GM12878 (cell line): ENCODE measurements around the gene SHC4. TPM values are rescaled to one million over a fixed set of nuclear protein-coding genes. Genes with fewer than 3 reads are reported as not detected.

Source experiments
- BCL3 ChIP-seq: IDR thresholded peaks from 2 replicates; pipeline ENCODE4 v1.6.1; 2011; ENCODE audit warnings: borderline replicate concordance, low read depth, mild to moderate bottlenecking, moderate library complexity, low read length; ENCODE audit not compliant: insufficient read depth, poor library complexity, severe bottlenecking
- GABPA ChIP-seq: IDR thresholded peaks from 2 replicates; pipeline ENCODE4 v1.6.1; 2014; ENCODE audit warnings: antibody characterized with exemption, low read depth, mild to moderate bottlenecking, inconsistent platforms
- IRF3 ChIP-seq: fragments of 450-650 bp; IDR thresholded peaks from 2 replicates; pipeline ENCODE4 v1.6.1; 2014; ENCODE audit warnings: mild to moderate bottlenecking
- NBN ChIP-seq: fragments of 450-650 bp; IDR thresholded peaks from 2 replicates; pipeline ENCODE4 v1.6.1; 2016
- NFXL1 ChIP-seq: fragments of 450-650 bp; IDR thresholded peaks from 2 replicates; pipeline ENCODE4 v1.6.1; 2017; ENCODE audit warnings: antibody characterized with exemption, mild to moderate bottlenecking, borderline replicate concordance
- NFYB ChIP-seq: IDR thresholded peaks from 2 replicates; pipeline ENCODE4 v1.6.1; 2011; ENCODE audit warnings: low read depth, mild to moderate bottlenecking, low read length, improper control_type of control experiment, moderate library complexity; ENCODE audit not compliant: insufficient read depth
- RCOR1 ChIP-seq: conservative IDR thresholded peaks from 2 replicates; pipeline ENCODE4 v1.6.1; 2012; ENCODE audit warnings: low read depth, low read length, improper control_type of control experiment
- SUZ12 ChIP-seq: fragments of 200-600 bp; sonication (generic); IDR thresholded peaks from one replicate; pipeline ENCODE4 v1.6.1; 2018; ENCODE audit warnings: antibody characterized with exemption, mild to moderate bottlenecking; ENCODE audit not compliant: unreplicated experiment
- TBL1XR1 ChIP-seq: IDR thresholded peaks from 2 replicates; pipeline ENCODE4 v1.6.1; 2012; ENCODE audit warnings: low read depth, low read length, improper control_type of control experiment
- ZNF384 ChIP-seq: IDR thresholded peaks from 2 replicates; pipeline ENCODE4 v1.6.1; 2012; ENCODE audit warnings: low read depth, mild to moderate bottlenecking, low read length, improper control_type of control experiment, borderline replicate concordance
- polyA plus RNA-seq, 11 experiments: library from polyadenylated mRNA; depleted of rRNA in 4 of 11; unstranded in 6 of 11; stranded (reverse) in 5 of 11; fragments of >200 nt; fragmentation: Nextera tagmentation in 4 of 11; fragmentation: Illumina TruSeq in 1 of 11; extraction: Ambion mirVana in 4 of 11; extraction: Trizol in 1 of 11; gene quantifications; 1 replicate in 1 of 11; 2 replicates in 10 of 11; pipeline versions ENCODE4 v1.2.1 to v1.2.3, GENCODE V29; 2011 to 2016; ENCODE audit warnings: inconsistent platforms in 2 of 11, missing spikeins in 2 of 11, low read depth in 1 of 11
- total RNA-seq, 4 experiments: library from RNA; depleted of rRNA in 3 of 4; stranded (reverse); fragments of >200 nt in 3 of 4; fragmentation: Illumina TruSeq in 1 of 4; extraction: Trizol in 1 of 4; gene quantifications; 2 replicates each; pipeline versions ENCODE4 v1.2.1 to v1.2.3, GENCODE V29; 2013 to 2021

Gene SHC4
- total and polyA plus RNA-seq, 10 of the 15 experiments (the other 5 are each of a cell fraction or from before 2014, with no cell fraction given) = 0.04 to 0.87 (median 0.14) TPM

GRCh38 chr15:48978638-48979037, 14.9 kb upstream of the SHC4 start (continued):
- TF ChIP-seq IRF3 (no peak), TBL1XR1 (no peak), NFYB (no peak), ZNF384 (no peak), BCL3 (no peak), GABPA (no peak), NBN (no peak), NFXL1 (no peak), RCOR1 (no peak), SUZ12 (no peak)
